Activated CD4-positive, alpha-beta T cell treated with anti-CD3 and anti-CD28 coated beads, Interleukin-2, amount 10 ng/mL, durations not matched to agents 7 days and 5 days (primary cell): ENCODE measurements around the gene TMEM233. TPM values are rescaled to one million over a fixed set of nuclear protein-coding genes. Genes with fewer than 3 reads are reported as not detected.
"Not testable (repeated sequence)": the region's sequence is repeated elsewhere in the genome, so short reads cannot be mapped to it uniquely, and the experiment has no call there.

Experiments
- CTCF ChIA-PET: fragments of 350-600 bp; sonication (Branson Sonifier 250); formaldehyde crosslinking; loops from one replicate; lab custom pipeline; 2021; ENCODE audit warnings: antibody characterized with exemption; lab: Charles Lee
- POLR2A ChIA-PET: fragments of 350-600 bp; sonication (Branson Sonifier 250); formaldehyde crosslinking; loops from one replicate; lab custom pipeline; 2021; ENCODE audit warnings: antibody characterized with exemption; lab: Charles Lee
- DNase-seq: peaks from one replicate; pipeline ENCODE4 v3.0.0-alpha.2; 2020
- H3K27ac Mint-ChIP-seq: one replicate; pipeline ENCODE4 v1.8.0; 2021; ENCODE audit warnings: mild to moderate bottlenecking, moderate library complexity, mixed read lengths
- H3K27me3 Mint-ChIP-seq: one replicate; pipeline ENCODE4 v1.8.0; 2021; ENCODE audit warnings: mixed read lengths
- H3K36me3 Mint-ChIP-seq: one replicate; pipeline ENCODE4 v1.8.0; 2021; ENCODE audit warnings: low read depth, mixed read lengths
- H3K4me1 Mint-ChIP-seq: one replicate; pipeline ENCODE4 v1.8.0; 2021; ENCODE audit warnings: mixed read lengths
- H3K4me3 Mint-ChIP-seq: one replicate; pipeline ENCODE4 v1.8.0; 2021; ENCODE audit warnings: mild to moderate bottlenecking, moderate library complexity, mixed read lengths
- H3K9me3 Mint-ChIP-seq: one replicate; pipeline ENCODE4 v1.8.0; 2021; ENCODE audit warnings: mixed read lengths
- total RNA-seq, 2 experiments: library from RNA; stranded (reverse); gene quantifications; one replicate each; pipeline ENCODE4 v1.2.3, GENCODE V29; 2021

TMEM233 gene
- total RNA-seq, 2 experiments from 2014 or later: not detected

- H3K27me3 Mint-ChIP-seq: peaks cover 6% of the 10 kb centered on the region
- H3K9me3 Mint-ChIP-seq: no peaks in the 10 kb centered on the region
- H3K4me1 Mint-ChIP-seq: no peaks in the 10 kb centered on the region
- no peak for DNase-seq
- POLR2A ChIA-PET: no interaction called here
- H3K36me3 Mint-ChIP-seq: no peaks in the 10 kb centered on the region
- no peak overlapping the region for H3K4me3 Mint-ChIP-seq
- CTCF ChIA-PET: no interaction called here
- H3K27ac Mint-ChIP-seq: no peak overlapping the region
Observed at GRCh38 chr12:119644930-119645329, 51.4 kb downstream of the TMEM233 start.

GRCh38 chr12:119645535-119646059 is 52.0 kb downstream of the TMEM233 start:
- no peaks in the 10 kb centered on the region for H3K4me1 Mint-ChIP-seq
- H3K36me3 Mint-ChIP-seq: no peaks in the 10 kb centered on the region
- peaks cover 6% of the 10 kb centered on the region for H3K27me3 Mint-ChIP-seq
- no peak overlapping the region for H3K27ac Mint-ChIP-seq
- H3K9me3 Mint-ChIP-seq: no peaks in the 10 kb centered on the region
- POLR2A ChIA-PET: no interaction called here
- no peak overlapping the region for H3K4me3 Mint-ChIP-seq
- CTCF ChIA-PET: interaction anchor here (0.6 kb wide), 1 partner anchor 233 kb away, joined by 5 read pairs; no protein-coding TSS in a partner anchor
- DNase-seq: no peak

DNA sequence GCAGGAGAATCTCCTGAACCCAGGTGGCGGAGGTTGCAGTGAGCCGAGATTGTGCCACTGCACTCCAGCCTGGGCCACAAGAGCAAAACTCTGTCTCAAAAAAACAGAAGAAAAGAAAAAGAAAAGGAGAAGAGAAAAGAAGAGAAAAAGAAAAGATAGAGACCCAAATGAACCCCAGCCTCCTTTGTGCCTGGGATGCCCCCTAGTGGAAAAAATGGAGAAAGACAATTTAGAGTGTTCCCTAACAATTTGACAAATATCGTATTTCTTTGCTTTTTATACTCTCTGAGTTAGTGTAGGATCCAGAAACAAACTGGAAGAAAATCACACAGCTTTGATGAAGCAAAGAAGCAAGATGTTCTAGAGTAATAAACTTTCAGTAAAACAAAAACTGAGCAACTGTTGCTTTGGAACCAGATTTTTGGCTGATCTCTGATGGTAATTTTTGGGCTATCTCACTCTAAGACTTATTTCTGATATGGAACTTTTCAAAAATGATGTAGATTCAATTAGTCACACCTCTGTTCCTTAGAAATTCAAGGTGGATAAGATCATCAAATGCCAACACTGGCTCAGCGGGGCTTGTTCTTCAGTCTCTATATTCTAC is 55.7 kb downstream of the TMEM233 start:
- H3K9me3 Mint-ChIP-seq: peaks cover 12% of the 10 kb centered on the region
- H3K27me3 Mint-ChIP-seq: peaks cover 6% of the 10 kb centered on the region
- no peaks in the 10 kb centered on the region for H3K36me3 Mint-ChIP-seq
- no peak overlapping the region for H3K27ac Mint-ChIP-seq
- POLR2A ChIA-PET: no interaction called here
- H3K4me3 Mint-ChIP-seq: no peak overlapping the region
- H3K4me1 Mint-ChIP-seq: no peaks in the 10 kb centered on the region
- CTCF ChIA-PET: interaction anchor here (1.2 kb wide), 1 partner anchor 205 kb away, joined by 4 read pairs; no protein-coding TSS in a partner anchor
- DNase-seq: peak; percentile 12

DNA sequence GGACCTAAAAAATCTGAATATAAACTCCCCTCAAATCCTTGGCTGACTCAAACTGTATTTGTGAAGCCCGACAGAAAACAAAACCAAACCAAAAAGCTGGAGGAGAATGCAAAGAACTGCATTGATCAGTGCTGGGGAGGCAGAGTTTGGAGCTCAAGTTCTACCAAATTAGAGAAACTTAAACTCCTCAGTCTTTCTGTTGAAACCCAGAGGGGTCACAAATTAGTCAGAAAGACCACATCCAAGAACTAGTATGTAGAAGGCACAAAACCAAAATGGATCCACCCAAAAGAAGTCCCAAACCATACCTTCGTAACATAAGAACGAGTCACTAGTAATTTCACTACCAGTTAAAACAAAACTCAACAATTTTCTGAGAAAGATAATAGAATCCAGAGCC is 59.1 kb downstream of the TMEM233 start:
- DNase-seq: no peak
- no peaks in the 10 kb centered on the region for H3K36me3 Mint-ChIP-seq
- H3K9me3 Mint-ChIP-seq: peaks cover 12% of the 10 kb centered on the region
- H3K27ac Mint-ChIP-seq: no peak overlapping the region
- ChIA-PET CTCF (interaction anchor here (0.9 kb wide), 1 partner anchor 13 kb away, joined by 4 read pairs; no protein-coding TSS in a partner anchor), POLR2A (no interaction called here)
- H3K4me3 Mint-ChIP-seq: no peak overlapping the region
- H3K4me1 Mint-ChIP-seq: no peaks in the 10 kb centered on the region
- peaks cover 6% of the 10 kb centered on the region for H3K27me3 Mint-ChIP-seq

- POLR2A ChIA-PET, H3K27me3 Mint-ChIP-seq, H3K27ac Mint-ChIP-seq, H3K36me3 Mint-ChIP-seq, H3K4me1 Mint-ChIP-seq, DNase-seq, H3K4me3 Mint-ChIP-seq, CTCF ChIA-PET: not testable (repeated sequence)
- H3K9me3 Mint-ChIP-seq: peaks cover 12% of the 10 kb centered on the region
Observed at GRCh38 chr12:119657001-119657400, 63.4 kb downstream of the TMEM233 start.

DNA sequence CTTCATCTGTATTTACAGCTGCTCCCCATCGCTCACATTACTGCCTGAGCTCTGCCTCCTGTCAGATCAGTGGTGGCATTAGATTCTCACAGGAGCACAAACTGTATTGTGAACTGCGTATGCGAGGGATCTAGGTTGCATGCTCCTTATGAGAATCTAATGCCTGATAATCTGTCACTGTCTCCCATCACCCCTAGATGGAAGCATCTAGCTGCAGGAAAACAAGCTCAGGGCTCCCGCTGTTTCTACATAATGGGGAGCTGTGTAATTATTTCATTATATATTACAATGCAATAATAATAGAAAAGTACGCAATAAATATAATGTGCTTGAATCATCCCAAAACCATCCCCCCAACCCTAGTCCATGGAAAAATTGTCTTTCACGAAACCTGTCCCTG is 64.6 kb downstream of the TMEM233 start:
- H3K36me3 Mint-ChIP-seq, POLR2A ChIA-PET, H3K9me3 Mint-ChIP-seq, H3K4me3 Mint-ChIP-seq, DNase-seq, H3K27ac Mint-ChIP-seq, H3K4me1 Mint-ChIP-seq, H3K27me3 Mint-ChIP-seq: not testable (repeated sequence)
- CTCF ChIA-PET: interaction anchor here (1.2 to 1.7 kb wide), 2 partner anchors 10 to 24 kb away, joined by 4 to 7 read pairs; partner anchors contain the start of gene PRKAB1

- CTCF ChIA-PET: interaction anchor here (1.2 to 1.7 kb wide), 2 partner anchors 8 to 22 kb away, joined by 4 to 7 read pairs; partner anchors contain the start of gene PRKAB1
- H3K27me3 Mint-ChIP-seq: peaks cover 2% of the 10 kb centered on the region
- no peaks in the 10 kb centered on the region for H3K36me3 Mint-ChIP-seq
- peak; percentile 57 for DNase-seq
- POLR2A ChIA-PET: no interaction called here
- H3K4me1 Mint-ChIP-seq: peaks cover 9% of the 10 kb centered on the region
- peaks cover 2% of the 10 kb centered on the region for H3K9me3 Mint-ChIP-seq
- no peak overlapping the region for H3K4me3 Mint-ChIP-seq
- no peak overlapping the region for H3K27ac Mint-ChIP-seq
Observed at GRCh38 chr12:119659289-119659897, 65.8 kb downstream of the TMEM233 start.

GRCh38 chr12:119660076-119660475 is 66.5 kb downstream of the TMEM233 start:
- CTCF ChIA-PET: no interaction called here
- Mint-ChIP-seq H3K4me3 (no peak overlapping the region), H3K9me3 (peaks cover 3% of the 10 kb centered on the region), H3K4me1 (peaks cover 9% of the 10 kb centered on the region), H3K27ac (no peak overlapping the region), H3K36me3 (no peaks in the 10 kb centered on the region), H3K27me3 (peaks cover 2% of the 10 kb centered on the region)
- POLR2A ChIA-PET: no interaction called here
- DNase-seq: no peak

GRCh38 chr12:119661882-119662281 is 68.3 kb downstream of the TMEM233 start:
- peaks cover 2% of the 10 kb centered on the region for H3K27me3 Mint-ChIP-seq
- ChIA-PET CTCF (interaction anchor here (1.0 kb wide), 1 partner anchor 9 kb away, joined by 3 read pairs; no protein-coding TSS in a partner anchor), POLR2A (no interaction called here)
- no peak for DNase-seq
- no peak overlapping the region for H3K4me3 Mint-ChIP-seq
- peaks cover 3% of the 10 kb centered on the region for H3K9me3 Mint-ChIP-seq
- H3K27ac Mint-ChIP-seq: no peak overlapping the region
- peaks cover 23% of the 10 kb centered on the region for H3K4me1 Mint-ChIP-seq
- H3K36me3 Mint-ChIP-seq: no peaks in the 10 kb centered on the region

- Mint-ChIP-seq H3K4me1 (peaks cover 35% of the 10 kb centered on the region), H3K9me3 (peaks cover 3% of the 10 kb centered on the region), H3K4me3 (no peak overlapping the region), H3K27me3 (peaks cover 2% of the 10 kb centered on the region), H3K36me3 (peaks cover 10% of the 10 kb centered on the region), H3K27ac (no peak overlapping the region)
- POLR2A ChIA-PET: no interaction called here
- no peak for DNase-seq
- CTCF ChIA-PET: no interaction called here
Observed at GRCh38 chr12:119664642-119665041, 71.1 kb downstream of the TMEM233 start.

GRCh38 chr12:119665164-119665929 is 71.8 kb downstream of the TMEM233 start:
- Mint-ChIP-seq H3K9me3 (peaks cover 3% of the 10 kb centered on the region), H3K4me1 (peaks cover 36% of the 10 kb centered on the region), H3K27ac (no peak overlapping the region), H3K4me3 (no peak overlapping the region), H3K27me3 (peaks cover 2% of the 10 kb centered on the region), H3K36me3 (peaks cover 16% of the 10 kb centered on the region)
- no peak for DNase-seq
- CTCF ChIA-PET: interaction anchor here (0.8 to 1.2 kb wide), 3 partner anchors 10 to 1289 kb away, joined by 4 read pairs; partner anchors contain the start of gene SUDS3
- POLR2A ChIA-PET: no interaction called here

DNA sequence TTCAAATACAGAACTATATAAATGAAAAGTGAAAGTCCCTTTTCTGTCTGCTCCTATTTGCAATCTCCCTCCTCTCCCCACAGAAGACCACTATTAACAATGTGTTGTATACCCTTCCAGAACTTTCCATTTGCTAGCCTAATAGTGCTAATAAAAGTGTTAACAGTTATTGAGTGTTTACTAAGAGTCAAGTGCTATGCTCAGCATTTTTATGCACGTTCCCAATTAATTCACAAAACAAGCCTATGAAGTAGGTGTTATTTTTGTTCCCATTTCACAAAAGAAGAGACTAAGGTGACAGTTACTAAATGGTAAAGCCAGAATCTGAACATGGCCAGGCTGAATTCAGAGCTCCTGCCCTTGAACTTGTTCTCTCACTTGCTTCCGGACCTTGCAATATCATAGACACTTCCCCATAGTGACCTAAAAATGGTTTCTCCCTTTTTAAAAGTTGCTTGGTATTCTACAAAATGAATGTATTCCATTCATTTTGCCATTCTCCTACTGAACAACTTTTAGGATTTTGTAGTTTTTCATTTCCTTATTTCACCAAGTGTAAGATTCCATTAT is 72.7 kb downstream of the TMEM233 start:
- Mint-ChIP-seq H3K36me3 (peaks cover 25% of the 10 kb centered on the region), H3K27ac (peak overlapping the region; percentile 85), H3K4me3 (peak overlapping the region; percentile 89), H3K4me1 (peaks cover 44% of the 10 kb centered on the region), H3K27me3 (peaks cover 2% of the 10 kb centered on the region), H3K9me3 (peaks cover 3% of the 10 kb centered on the region)
- POLR2A ChIA-PET: no interaction called here
- DNase-seq: no peak
- CTCF ChIA-PET: interaction anchor here (1.0 to 1.2 kb wide), 2 partner anchors 14 to 1290 kb away, joined by 4 read pairs; partner anchors contain the start of gene SUDS3
